HepG2 (cell line): ENCODE measurements around the gene CA11. TPM values are rescaled to one million over a fixed set of nuclear protein-coding genes. Genes with fewer than 3 reads are reported as not detected.

Source experiments
- KIAA2018 ChIP-seq: sonication (generic); formaldehyde crosslinking; IDR thresholded peaks from 2 replicates; pipeline ENCODE4 v1.5.0; 2020; ENCODE audit warnings: mild to moderate bottlenecking, missing genetic modification reagents, borderline replicate concordance
- MAF1 ChIP-seq: sonication (generic); formaldehyde crosslinking; IDR thresholded peaks from 2 replicates; pipeline ENCODE4 v1.5.0; 2020; ENCODE audit warnings: missing genetic modification reagents, borderline replicate concordance
- REPIN1 ChIP-seq: sonication (generic); formaldehyde crosslinking; IDR thresholded peaks from 2 replicates; pipeline ENCODE4 v1.8.0; 2022; ENCODE audit warnings: missing genetic modification reagents, low read depth, mild to moderate bottlenecking, borderline replicate concordance
- SNAPC4 ChIP-seq: sonication (generic); formaldehyde crosslinking; IDR thresholded peaks from 2 replicates; pipeline ENCODE4 v1.4.0; 2020; ENCODE audit warnings: mild to moderate bottlenecking, missing genetic modification reagents
- XRCC5 ChIP-seq: fragments of 200-400 bp; formaldehyde crosslinking; optimal IDR thresholded peaks from 2 replicates; pipeline ENCODE3; 2017; ENCODE audit warnings: mild to moderate bottlenecking, low read length
- ZNF142 ChIP-seq: sonication (generic); formaldehyde crosslinking; IDR thresholded peaks from 2 replicates; pipeline ENCODE4 v1.4.0; 2020; ENCODE audit warnings: missing genetic modification reagents
- ZNF670 ChIP-seq: sonication (generic); formaldehyde crosslinking; IDR thresholded peaks from 2 replicates; pipeline ENCODE4 v1.8.0; 2022; ENCODE audit warnings: mild to moderate bottlenecking, missing genetic modification reagents, borderline replicate concordance
- polyA plus RNA-seq, 8 experiments: library from polyadenylated mRNA; depleted of rRNA in 3 of 8; stranded (reverse) in 7 of 8; unstranded in 1 of 8; fragments of >200 nt; fragmentation: Illumina TruSeq in 4 of 8; extraction: Trizol in 4 of 8; gene quantifications; 2 replicates each; pipeline versions ENCODE4 v1.2.1 to v1.2.3, GENCODE V29; 2011 to 2016; ENCODE audit warnings: low read depth in 4 of 8, missing spikeins in 1 of 8, mixed read lengths in 1 of 8; ENCODE audit not compliant: insufficient read depth in 1 of 8
- total RNA-seq, 5 experiments: library from RNA; depleted of rRNA; stranded (reverse); fragments of >200 nt; fragmentation: Illumina TruSeq; extraction: Trizol; gene quantifications; 2 replicates each; pipeline ENCODE4 v1.2.3, GENCODE V29; 2016; ENCODE audit warnings: low read depth in 1 of 5

Gene CA11
- total and polyA plus RNA-seq, 2 of the 13 experiments (the other 11 are each of a cell fraction or from before 2014, with no cell fraction given): 0.41 to 0.58 TPM

GRCh38 chr19:48637948-48638830, 7.8 kb downstream of the CA11 start (continued):
- TF ChIP-seq ZNF142 (CRISPR knock-in tag) (0 out of 2 replicates have a peak, but pooled peaks have one; percentile 22), XRCC5 (no peak), MAF1 (CRISPR knock-in tag) (no peak), KIAA2018 (no peak), SNAPC4 (CRISPR knock-in tag) (no peak; the same call in 1 of the 2 replicates), ZNF670 (CRISPR knock-in tag) (no peak; the same call in 1 of the 2 replicates), REPIN1 (no peak)
